ENCODE measurements around the gene ENPP3.

DNA sequence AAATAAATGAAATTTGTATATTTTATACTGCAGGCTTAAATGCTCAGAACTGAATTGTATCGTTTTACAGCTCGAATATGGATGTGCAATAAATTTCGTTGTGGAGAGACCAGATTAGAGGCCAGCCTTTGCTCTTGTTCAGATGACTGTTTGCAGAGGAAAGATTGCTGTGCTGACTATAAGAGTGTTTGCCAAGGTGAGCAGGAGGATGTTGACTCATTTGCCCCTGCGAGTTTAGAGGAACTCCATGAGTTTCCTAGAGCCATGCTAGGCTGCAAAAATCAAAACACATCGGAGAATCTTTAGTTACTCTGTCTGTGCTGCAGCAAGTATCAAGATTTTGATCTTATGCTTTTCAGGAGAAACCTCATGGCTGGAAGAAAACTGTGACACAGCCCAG lies 15.4 kb downstream of the ENPP3 start:
- TF ChIP-seq, protein P1, sequence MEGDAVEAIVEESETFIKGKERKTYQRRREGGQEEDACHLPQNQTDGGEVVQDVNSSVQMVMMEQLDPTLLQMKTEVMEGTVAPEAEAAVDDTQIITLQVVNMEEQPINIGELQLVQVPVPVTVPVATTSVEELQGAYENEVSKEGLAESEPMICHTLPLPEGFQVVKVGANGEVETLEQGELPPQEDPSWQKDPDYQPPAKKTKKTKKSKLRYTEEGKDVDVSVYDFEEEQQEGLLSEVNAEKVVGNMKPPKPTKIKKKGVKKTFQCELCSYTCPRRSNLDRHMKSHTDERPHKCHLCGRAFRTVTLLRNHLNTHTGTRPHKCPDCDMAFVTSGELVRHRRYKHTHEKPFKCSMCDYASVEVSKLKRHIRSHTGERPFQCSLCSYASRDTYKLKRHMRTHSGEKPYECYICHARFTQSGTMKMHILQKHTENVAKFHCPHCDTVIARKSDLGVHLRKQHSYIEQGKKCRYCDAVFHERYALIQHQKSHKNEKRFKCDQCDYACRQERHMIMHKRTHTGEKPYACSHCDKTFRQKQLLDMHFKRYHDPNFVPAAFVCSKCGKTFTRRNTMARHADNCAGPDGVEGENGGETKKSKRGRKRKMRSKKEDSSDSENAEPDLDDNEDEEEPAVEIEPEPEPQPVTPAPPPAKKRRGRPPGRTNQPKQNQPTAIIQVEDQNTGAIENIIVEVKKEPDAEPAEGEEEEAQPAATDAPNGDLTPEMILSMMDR (IDR thresholded peaks at IDR 0.05; ENCODE audit: poor library complexity, severe bottlenecking): no peak
- TF ChIP-seq TAF1 (IDR thresholded peaks at IDR 0.05; ENCODE audit: low read depth) (no peak), POLR2AphosphoS5 (IDR thresholded peaks at IDR 0.05) (no peak), EZH2 (IDR thresholded peaks at IDR 0.05; ENCODE audit: borderline replicate concordance, insufficient read depth, low read length, poor library complexity, severe bottlenecking) (no peak), EP300 (conservative IDR thresholded peaks at IDR 0.05; ENCODE audit: poor library complexity, severe bottlenecking) (no peak)
